ENCODE data around the gene HLCS. TPM values are rescaled to one million over a fixed set of nuclear protein-coding genes. Genes with fewer than 3 reads are reported as not detected.
"Not testable (repeated sequence)": the region's sequence is repeated elsewhere in the genome, so short reads cannot be mapped to it uniquely, and the experiment has no call there.

The HLCS gene
- total and polyA plus RNA-seq, 2 donors (not counting 3 experiments of a cell fraction or from before 2014, with no cell fraction given): 6.7 to 17.2 TPM

- CTCF ChIA-PET: interaction anchor here (0.6 to 1.9 kb wide), 3 partner anchors 18 to 32 kb away, joined by 3 to 6 read pairs (median 3); no protein-coding TSS in a partner anchor
- FAIRE-seq: no peak
- no TSS peak for BruUV-seq (replicated peaks)
Measured at GRCh38 chr21:36959020-36959835, 7.2 kb downstream of the HLCS start.

DNA sequence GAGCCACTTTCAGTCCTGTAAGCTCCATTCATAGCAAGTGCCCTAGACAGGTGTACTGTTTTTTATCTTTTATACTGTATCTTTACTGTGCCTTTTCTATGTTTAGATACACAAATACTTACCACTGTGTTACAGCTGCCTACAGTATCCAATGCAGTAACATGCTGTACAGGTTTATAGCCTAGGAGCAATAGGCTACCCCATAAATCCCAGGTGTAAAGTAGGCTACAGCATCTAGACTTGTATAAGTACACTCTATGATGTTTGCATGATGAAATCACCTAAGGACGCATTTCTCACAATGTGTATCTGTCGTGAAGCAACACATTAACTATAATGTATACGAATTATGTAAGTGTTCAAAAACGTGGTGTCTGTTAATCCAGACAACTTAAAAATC lies 10.7 kb downstream of the HLCS start:
- no peak overlapping the region for H2AFZ ChIP-seq (ENCODE audit: low read depth, low read length)
- peaks cover 0 to 2% of the 10 kb centered on the region in 2 experiments for H3K36me3 ChIP-seq (ENCODE audit: control insufficient read depth in 2 of 2, extremely low read depth in 1 of 2, insufficient read depth in 2 of 2, low read length in 2 of 2)
- POLR2A ChIA-PET: no interaction called here
- no peak overlapping the region for H3K4me3 ChIP-seq (replicated peaks in 1 of 3; ENCODE audit: insufficient read depth in 1 of 3, low read depth in 1 of 3, low read length in 3 of 3)
- TF ChIP-seq, protein P1, sequence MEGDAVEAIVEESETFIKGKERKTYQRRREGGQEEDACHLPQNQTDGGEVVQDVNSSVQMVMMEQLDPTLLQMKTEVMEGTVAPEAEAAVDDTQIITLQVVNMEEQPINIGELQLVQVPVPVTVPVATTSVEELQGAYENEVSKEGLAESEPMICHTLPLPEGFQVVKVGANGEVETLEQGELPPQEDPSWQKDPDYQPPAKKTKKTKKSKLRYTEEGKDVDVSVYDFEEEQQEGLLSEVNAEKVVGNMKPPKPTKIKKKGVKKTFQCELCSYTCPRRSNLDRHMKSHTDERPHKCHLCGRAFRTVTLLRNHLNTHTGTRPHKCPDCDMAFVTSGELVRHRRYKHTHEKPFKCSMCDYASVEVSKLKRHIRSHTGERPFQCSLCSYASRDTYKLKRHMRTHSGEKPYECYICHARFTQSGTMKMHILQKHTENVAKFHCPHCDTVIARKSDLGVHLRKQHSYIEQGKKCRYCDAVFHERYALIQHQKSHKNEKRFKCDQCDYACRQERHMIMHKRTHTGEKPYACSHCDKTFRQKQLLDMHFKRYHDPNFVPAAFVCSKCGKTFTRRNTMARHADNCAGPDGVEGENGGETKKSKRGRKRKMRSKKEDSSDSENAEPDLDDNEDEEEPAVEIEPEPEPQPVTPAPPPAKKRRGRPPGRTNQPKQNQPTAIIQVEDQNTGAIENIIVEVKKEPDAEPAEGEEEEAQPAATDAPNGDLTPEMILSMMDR (IDR thresholded peaks at IDR 0.05; ENCODE audit: extremely low read depth in 1 of 2, insufficient read depth in 1 of 2, low read depth in 1 of 2, low read length in 2 of 2): no peak
- no peak for TF ChIP-seq FOS (IDR thresholded peaks at IDR 0.05; ENCODE audit: borderline replicate concordance, insufficient read depth, low read length)
- H3K9ac ChIP-seq (replicated peaks; ENCODE audit: extremely low read depth, insufficient read depth, low read length): no peak overlapping the region
- BruUV-seq (replicated peaks): no TSS peak
- H3K79me2 ChIP-seq (ENCODE audit: control insufficient read depth, insufficient read depth, low read length): no peaks in the 10 kb centered on the region
- CTCF ChIA-PET: interaction anchor here (0.8 to 1.4 kb wide), 3 partner anchors 11 to 208 kb away, joined by 3 to 5 read pairs (median 4); partner anchors contain the start of gene HLCS
- no peak overlapping the region for H3K4me2 ChIP-seq (ENCODE audit: insufficient read depth, low read length)
- FAIRE-seq (no peak), DNase-seq (ENCODE audit: low read depth, low spot score) (no peak)
- H4K20me1 ChIP-seq (replicated peaks; ENCODE audit: control insufficient read depth, extremely low read depth, insufficient read depth, low read length): no peaks in the 10 kb centered on the region
- H3K9me1 ChIP-seq (replicated peaks; ENCODE audit: control insufficient read depth, extremely low read depth, insufficient read depth, low read length): no peaks in the 10 kb centered on the region
- no peaks in the 10 kb centered on the region for H3K27me3 ChIP-seq (ENCODE audit: control insufficient read depth in 2 of 2, insufficient read depth in 2 of 2, low read length in 2 of 2)
- intact Hi-C loops (cut with micrococcal nuclease) (no loop called here), dilution Hi-C loops (cut with MboI; ENCODE audit: extremely low pct_ligation_motif_present, low sequenced_read_pairs) (no loop called here)
- H3K27ac ChIP-seq (ENCODE audit: insufficient read depth, low read depth, low read length): no peak overlapping the region
- no peaks in the 10 kb centered on the region for H3K4me1 ChIP-seq (ENCODE audit: control insufficient read depth, extremely low read depth, insufficient read depth, low read length)
- no peaks in the 10 kb centered on the region for H3K9me3 ChIP-seq (replicated peaks; ENCODE audit: control insufficient read depth, insufficient read depth, low read length)

More at GRCh38 chr21:36959020-36959835, 7.2 kb downstream of the HLCS start:
- dilution Hi-C loops (cut with MboI; ENCODE audit: extremely low pct_ligation_motif_present, low sequenced_read_pairs): no loop called here
- H4K20me1 ChIP-seq (replicated peaks; ENCODE audit: control insufficient read depth, extremely low read depth, insufficient read depth, low read length): no peaks in the 10 kb centered on the region
- H3K9ac ChIP-seq (replicated peaks; ENCODE audit: extremely low read depth, insufficient read depth, low read length): no peak overlapping the region
- no peaks in the 10 kb centered on the region for H3K27me3 ChIP-seq (ENCODE audit: control insufficient read depth in 2 of 2, insufficient read depth in 2 of 2, low read length in 2 of 2)
- no peaks in the 10 kb centered on the region for H3K79me2 ChIP-seq (ENCODE audit: control insufficient read depth, insufficient read depth, low read length)
- H3K4me1 ChIP-seq (ENCODE audit: control insufficient read depth, extremely low read depth, insufficient read depth, low read length): no peaks in the 10 kb centered on the region
- POLR2A ChIA-PET: no interaction called here
- H3K9me3 ChIP-seq (replicated peaks; ENCODE audit: control insufficient read depth, insufficient read depth, low read length): no peaks in the 10 kb centered on the region
- no peak overlapping the region for H3K4me3 ChIP-seq (replicated peaks in 1 of 3; ENCODE audit: insufficient read depth in 1 of 3, low read depth in 1 of 3, low read length in 3 of 3)
- H3K36me3 ChIP-seq (ENCODE audit: control insufficient read depth in 2 of 2, extremely low read depth in 1 of 2, insufficient read depth in 2 of 2, low read length in 2 of 2): peaks cover 0 to 2% of the 10 kb centered on the region in 2 experiments
- H2AFZ ChIP-seq (ENCODE audit: low read depth, low read length): no peak overlapping the region
- no peak overlapping the region for H3K4me2 ChIP-seq (ENCODE audit: insufficient read depth, low read length)
- H3K9me1 ChIP-seq (replicated peaks; ENCODE audit: control insufficient read depth, extremely low read depth, insufficient read depth, low read length): no peaks in the 10 kb centered on the region
- no peak overlapping the region for H3K27ac ChIP-seq (ENCODE audit: insufficient read depth, low read depth, low read length)
- DNase-seq (ENCODE audit: low read depth, low spot score): no peak
- intact Hi-C loops (cut with micrococcal nuclease): no loop called here
- TF ChIP-seq EZH2 (IDR thresholded peaks at IDR 0.05; ENCODE audit: borderline replicate concordance, low read depth, low read length, severe bottlenecking) (no peak), JUN (IDR thresholded peaks at IDR 0.05; ENCODE audit: borderline replicate concordance, insufficient read depth, insufficient read length, low read depth) (no peak), POLR2AphosphoS5 (IDR thresholded peaks at IDR 0.05; ENCODE audit: insufficient read depth, low read depth, low read length) (no peak), POLR2A (IDR thresholded peaks at IDR 0.05; ENCODE audit: low read depth, low read length) (no peak), FOS (IDR thresholded peaks at IDR 0.05; ENCODE audit: borderline replicate concordance, insufficient read depth, low read length) (no peak), GATA2 (IDR thresholded peaks at IDR 0.05; ENCODE audit: insufficient read depth, insufficient read length, low read depth, low read length) (no peak)

DNA sequence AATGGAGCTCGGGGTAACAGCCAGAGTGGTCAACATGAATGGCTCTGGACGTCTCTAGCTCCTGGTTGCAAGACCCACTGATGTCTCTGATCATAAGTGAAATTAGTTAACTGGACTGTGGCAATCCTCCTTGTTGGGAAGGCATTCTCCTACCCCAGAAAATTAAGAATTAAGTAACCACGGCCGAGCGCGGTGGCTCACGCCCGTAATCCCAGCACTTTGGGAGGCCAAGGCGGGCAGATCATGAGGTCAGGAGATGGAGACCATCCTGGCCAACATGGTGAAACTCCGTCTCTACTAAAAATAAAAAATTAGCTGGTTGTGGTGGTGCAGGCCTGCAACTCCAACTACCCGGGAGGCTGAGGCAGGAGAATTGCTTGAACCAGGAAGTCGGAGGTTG lies 14.1 kb downstream of the HLCS start:
- BruUV-seq (replicated peaks); H4K20me1 ChIP-seq (replicated peaks; ENCODE audit: control insufficient read depth, extremely low read depth, insufficient read depth, low read length); dilution Hi-C loops (cut with MboI; ENCODE audit: extremely low pct_ligation_motif_present, low sequenced_read_pairs); H3K27me3 ChIP-seq (ENCODE audit: control insufficient read depth in 2 of 2, insufficient read depth in 2 of 2, low read length in 2 of 2); FAIRE-seq; intact Hi-C loops (cut with micrococcal nuclease); H3K9me1 ChIP-seq (replicated peaks; ENCODE audit: control insufficient read depth, extremely low read depth, insufficient read depth, low read length); H3K79me2 ChIP-seq (ENCODE audit: control insufficient read depth, insufficient read depth, low read length); H3K4me1 ChIP-seq (ENCODE audit: control insufficient read depth, extremely low read depth, insufficient read depth, low read length); H3K4me2 ChIP-seq (ENCODE audit: insufficient read depth, low read length); H3K9me3 ChIP-seq (replicated peaks; ENCODE audit: control insufficient read depth, insufficient read depth, low read length); H3K4me3 ChIP-seq (replicated peaks in 1 of 3; ENCODE audit: insufficient read depth in 1 of 3, low read depth in 1 of 3, low read length in 3 of 3); H3K27ac ChIP-seq (ENCODE audit: insufficient read depth, low read depth, low read length); H2AFZ ChIP-seq (ENCODE audit: low read depth, low read length); DNase-seq (ENCODE audit: low read depth, low spot score); H3K9ac ChIP-seq (replicated peaks; ENCODE audit: extremely low read depth, insufficient read depth, low read length); H3K36me3 ChIP-seq (ENCODE audit: control insufficient read depth in 2 of 2, extremely low read depth in 1 of 2, insufficient read depth in 2 of 2, low read length in 2 of 2); POLR2A ChIA-PET: not testable (repeated sequence)
- CTCF ChIA-PET: interaction anchor here (0.9 to 3.6 kb wide), 5 partner anchors 8 to 322 kb away, joined by 3 to 15 read pairs (median 4); partner anchors contain the start of gene HLCS

Measured in endothelial cell of umbilical vein (primary cell).